GM18519 (cell line): ENCODE data around the gene NEU1.
"Not testable (repeated sequence)": the region's sequence is repeated elsewhere in the genome, so short reads cannot be mapped to it uniquely, and the experiment has no call there.

ENCODE experiments used
- ATAC-seq: cut with Tn5 transposase; IDR thresholded peaks from one replicate; pipeline ENCODE4 v1.9.1; 2021; ENCODE audit warnings: mild to moderate bottlenecking, moderate library complexity; ENCODE audit not compliant: unreplicated experiment, low FRiP score

NEU1 gene

DNA sequence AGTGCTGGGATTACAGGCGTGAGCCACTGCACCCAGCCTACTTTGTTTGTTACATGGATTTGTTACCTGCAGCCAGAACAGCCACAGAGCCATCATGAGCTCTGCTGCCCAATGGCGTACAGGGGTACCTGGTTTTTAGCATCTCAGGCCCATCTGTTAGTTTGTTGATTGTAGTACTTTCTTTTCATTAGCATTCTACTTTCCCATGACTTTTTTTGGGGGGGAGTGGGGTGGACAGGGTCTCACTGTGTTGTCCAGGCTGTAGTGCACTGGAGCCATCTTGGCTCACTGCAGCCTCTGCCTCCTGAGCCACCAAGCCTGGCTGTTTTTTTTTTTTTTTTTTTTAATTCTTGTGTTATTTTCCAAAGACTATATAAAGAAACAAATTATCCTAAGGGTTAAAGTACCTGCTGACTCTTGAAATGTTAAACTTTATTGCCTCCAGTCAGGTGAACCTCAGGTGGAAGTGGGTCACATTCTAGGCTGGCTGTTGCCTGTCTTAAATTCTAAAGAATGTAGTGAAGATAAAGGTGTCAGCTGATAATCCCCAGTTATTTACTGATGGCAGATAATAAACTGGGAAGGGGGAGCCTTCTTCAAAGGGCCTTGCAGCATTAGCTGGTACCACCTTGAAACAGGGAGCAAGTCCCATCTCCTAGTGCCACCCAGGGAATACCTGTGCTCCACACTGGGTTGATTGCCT is 15.2 kb downstream of the NEU1 start:
- ATAC-seq: no peak

DNA sequence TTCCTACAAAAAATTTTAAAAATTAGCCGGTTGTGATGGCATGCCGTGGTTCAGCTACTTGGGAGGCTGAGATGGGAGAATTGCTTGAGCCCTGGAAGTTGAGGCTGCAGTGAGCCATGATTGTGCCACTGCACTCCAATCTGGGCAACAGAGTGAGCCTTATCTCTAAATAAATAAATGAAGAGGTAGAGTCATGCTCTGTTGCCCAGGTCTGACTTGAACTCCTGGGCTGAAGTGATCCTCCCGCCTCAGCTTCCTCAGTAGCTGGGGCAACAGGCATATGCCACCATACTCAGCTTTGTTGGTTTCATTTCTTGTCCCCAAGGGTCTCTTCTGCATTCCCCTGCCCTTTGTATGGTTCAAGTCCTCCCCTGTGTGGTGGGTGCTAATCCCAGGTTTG is 18.1 kb downstream of the NEU1 start:
- ATAC-seq: no peak

DNA sequence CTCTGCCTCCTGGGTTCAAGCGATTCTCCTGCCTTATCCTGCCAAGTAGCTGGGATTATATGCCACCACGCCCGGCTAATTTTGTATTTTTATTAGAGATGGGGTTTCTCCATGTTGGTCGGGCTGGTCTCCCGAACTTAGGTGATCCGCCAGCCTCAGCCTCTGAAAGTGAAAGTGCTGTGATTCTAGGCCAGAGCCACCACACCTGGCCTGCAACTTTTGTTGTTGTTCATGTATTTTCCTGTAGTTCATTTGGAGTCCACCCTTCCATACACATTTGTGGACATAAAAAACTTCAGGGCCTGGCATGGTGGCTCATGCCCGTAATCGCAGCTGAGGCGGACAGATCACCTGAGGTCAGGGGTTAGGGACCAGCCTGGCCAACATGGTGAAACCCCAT is 20.6 kb downstream of the NEU1 start:
- ATAC-seq: no peak

DNA sequence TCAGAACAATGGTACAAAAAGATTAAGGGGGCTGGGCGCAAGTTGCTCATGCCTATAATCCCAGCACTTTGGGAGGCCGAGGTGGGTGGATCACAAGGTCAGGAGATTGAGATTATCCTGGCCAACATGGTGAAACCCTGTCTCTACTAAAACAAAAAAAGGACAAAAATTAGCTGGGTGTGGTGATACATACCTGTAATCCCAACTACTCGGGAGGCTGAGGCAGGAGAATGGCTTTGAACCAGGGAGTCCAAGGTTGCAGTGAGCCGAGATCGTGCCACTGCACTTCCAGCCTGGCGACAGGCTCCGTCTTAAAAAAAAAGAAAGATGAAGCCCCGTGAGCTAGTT is 22.9 kb downstream of the NEU1 start:
- ATAC-seq: not testable (repeated sequence)

DNA sequence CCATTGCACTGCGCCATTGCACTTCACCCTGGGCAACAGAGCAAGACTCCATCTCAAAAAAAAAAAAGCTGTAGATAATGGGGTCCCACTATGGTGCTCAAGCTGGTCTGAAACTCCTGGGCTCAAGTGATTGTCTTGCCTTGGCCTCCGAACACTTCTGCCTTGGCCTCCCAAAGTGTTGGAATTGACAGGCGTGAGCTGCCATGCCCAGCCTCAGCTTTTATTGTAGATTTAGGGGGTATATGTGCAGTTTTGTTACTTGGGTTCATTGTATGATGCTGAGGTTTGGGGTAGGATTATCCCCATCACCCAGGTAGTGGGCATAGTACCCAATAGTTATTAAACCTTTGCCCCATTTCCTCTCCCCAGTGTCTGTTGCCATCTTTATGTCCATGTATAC is 23.7 kb downstream of the NEU1 start:
- ATAC-seq: no peak

DNA sequence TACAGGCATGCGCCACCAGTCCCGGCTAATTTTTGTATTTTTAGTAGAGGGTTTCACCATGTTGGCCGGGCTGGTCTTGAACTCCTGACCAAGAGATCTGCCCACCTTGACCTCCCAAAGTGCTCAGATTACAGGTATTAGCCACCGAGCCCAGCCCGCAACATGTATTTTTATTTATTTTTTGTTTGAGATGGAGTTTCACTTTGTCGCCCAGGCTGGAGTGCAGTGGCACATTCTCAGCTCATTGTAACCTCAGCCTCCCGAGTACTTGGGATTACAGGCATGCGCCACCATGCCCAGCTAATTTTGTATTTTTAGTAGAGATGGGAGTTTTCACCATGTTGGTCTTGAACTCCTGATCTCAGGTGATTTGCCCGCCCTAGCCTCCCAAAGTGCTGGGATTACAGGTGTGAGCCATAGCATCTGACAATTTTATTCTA is 24.5 kb downstream of the NEU1 start:
- not testable (repeated sequence) for ATAC-seq

DNA sequence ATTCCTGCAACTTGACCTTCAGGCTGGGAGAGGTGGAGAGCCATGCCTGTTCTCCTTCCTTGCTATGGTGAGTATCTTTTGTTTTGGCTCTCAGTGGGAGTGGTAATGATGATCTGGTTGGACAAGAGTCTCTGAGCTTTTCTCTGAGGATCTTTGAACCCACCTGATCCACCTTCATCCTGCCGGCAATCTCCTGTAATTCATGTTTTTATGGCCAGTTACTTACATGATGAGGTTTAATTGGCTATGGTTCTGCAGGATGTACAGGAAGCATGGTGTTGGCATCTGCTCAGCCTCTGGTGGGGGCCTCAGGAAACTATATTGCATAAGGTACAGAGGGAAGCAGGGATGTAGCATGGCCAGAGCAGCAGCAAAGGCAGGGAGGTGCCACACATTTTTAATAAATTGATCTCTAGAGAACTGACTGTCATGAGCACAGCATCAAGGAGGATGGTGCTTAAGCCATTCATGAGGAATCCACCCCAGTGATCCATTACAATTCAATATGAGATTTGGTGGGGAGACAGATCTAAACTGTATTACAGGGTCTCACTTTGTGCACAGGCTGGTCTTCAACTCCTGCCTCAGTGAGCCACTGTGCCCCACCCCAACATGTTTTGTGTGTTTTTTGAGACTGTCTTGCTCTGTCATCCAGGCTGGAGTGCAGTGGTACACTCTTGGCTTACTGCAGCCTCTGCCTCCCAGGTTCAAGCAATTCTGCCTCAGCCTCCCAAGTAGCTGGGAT is 25.1 kb downstream of the NEU1 start:
- ATAC-seq: no peak

DNA sequence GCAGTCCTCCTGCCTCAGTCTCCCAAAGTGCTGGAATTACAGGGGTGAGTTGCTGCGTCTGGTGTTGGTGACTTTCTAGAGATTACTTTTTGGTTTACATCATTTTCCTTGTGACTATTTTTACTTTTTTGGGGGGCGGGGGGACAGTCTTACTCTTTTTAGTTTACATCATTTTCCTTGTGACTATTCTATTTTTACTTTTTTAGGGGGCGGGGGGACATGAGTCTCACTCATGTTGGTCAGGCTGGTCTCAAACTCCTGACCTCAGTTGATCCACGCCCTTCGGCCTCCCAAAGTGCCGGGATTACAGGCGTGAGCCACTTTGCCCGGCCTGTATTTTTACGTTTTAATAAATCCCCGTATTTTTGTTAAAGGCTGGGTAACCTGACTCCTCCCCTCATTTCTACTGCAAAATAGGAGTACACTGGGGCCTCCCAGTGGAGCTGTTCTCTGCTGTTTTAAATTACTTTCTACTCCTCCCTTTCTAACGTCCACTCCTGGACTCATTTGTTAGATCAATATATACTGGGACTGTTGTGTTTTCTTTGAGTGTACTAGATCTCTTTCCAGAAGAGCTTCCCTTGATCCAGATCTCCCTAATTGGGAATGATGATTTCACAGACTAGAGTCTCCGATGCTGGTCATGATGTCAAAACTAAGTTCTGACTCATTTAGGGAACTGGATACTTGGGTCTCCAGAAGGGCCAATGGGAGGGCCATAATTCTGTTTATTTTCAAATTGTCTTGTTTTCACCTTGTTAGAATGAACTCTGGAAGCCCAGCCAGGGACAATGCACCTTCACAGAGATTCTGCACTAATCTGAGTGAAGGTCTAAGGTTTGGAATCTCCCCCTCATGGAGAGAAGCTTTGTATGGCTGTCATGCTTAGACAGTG is 25.9 kb downstream of the NEU1 start:
- ATAC-seq: no peak

DNA sequence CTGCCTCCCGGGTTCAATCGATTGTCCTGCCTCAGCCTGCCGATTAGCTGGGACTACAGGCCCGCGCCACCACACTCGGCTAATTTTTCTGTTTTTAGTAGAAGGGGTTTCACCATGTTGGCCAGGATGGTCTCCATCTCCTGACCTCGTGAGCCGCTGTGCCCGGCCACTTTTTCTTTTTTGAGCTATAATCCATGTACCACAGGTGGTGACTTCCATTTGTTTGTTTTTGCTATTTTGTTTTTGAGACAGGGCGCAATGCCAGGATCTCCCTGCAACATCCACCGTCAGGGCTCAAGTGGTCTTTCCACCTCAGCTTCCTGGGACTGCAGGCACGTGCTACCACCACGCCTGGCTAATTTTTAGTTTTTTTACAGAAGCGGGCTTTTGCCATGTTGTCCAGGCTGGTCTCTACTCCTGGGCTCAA is 26.6 kb downstream of the NEU1 start:
- no peak for ATAC-seq

DNA sequence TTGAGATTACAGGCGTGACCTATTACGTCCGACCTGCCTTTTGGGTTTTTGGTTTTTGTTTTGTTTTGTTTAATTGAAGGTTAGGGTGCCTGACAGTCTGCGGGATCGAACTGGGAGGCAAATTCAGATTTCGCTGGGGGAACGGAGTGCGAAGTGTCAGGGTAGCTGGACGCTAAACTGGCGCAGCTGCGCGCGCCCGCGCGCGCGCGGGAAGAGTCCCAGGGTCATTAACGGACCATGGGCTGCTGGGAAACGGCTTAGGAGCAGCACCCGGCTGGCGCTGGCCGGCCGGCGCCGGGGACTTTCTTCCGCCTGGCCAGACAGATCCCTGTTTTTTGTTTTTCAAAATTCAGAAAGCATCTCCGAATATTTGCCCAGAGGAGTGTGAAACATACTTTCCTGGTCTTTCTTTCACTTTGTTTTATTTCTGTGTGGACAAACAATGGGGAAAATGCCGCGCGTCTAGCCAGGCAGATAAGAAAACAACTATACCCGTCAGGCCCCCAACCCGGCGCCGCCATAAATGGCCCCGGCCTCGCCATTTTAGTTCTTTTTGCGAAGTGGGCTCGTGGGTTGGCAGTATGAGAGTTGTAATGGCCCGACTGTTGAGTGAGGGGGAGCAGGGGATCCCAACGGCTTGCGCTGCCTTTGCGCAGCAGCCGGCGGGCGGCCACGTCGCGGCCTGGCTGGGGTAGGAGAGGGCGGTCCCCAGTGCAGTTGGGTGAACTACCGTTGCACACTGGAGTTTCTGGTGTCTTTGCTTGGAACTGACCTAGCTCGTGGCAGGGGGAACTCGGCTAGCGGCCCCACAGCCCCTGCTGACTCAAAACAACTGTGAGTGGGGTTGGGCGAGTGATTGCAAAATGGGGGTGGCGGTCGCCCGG is 28.0 kb downstream of the NEU1 start:
- no peak for ATAC-seq

DNA sequence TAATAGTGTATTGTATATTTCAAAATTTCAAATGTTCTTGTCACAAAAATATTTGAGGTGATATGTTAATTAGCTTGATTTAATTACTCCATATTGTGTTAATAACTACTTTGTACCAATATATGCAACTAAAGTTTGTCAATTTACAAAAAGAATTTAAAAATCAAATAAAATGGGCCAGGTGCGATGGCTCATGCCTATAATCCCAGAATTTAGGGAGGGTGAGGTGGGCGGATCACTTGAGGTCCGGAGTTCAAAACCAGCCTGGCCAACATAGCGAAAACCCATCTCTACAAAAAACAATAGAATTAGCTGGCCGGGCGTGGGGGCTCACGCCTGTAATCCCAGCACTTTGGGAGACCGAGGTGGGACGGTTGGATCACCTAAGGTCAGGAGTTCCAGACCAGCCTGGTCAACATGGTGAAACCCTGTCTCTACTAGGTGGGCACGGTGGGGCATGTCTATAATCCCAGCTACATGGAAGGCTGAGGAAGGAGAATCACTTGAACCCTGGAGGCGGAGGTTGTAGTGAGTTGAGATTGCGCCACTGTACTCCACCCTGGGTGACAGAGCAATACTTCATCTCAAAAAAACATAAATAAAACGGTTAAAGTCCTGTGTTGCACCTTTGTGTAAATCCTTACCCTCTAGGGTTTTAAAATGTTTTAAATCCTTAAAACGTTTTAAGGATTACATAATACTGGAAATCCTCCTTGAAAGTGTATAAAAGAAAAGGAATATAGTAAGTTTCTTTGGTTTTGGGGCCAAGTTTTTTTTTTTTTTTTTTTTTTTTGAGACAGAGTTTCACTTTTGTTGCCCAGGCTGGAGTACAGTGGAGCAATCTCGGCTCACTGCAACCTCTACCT is 31.0 kb downstream of the NEU1 start:
- ATAC-seq: no peak

DNA sequence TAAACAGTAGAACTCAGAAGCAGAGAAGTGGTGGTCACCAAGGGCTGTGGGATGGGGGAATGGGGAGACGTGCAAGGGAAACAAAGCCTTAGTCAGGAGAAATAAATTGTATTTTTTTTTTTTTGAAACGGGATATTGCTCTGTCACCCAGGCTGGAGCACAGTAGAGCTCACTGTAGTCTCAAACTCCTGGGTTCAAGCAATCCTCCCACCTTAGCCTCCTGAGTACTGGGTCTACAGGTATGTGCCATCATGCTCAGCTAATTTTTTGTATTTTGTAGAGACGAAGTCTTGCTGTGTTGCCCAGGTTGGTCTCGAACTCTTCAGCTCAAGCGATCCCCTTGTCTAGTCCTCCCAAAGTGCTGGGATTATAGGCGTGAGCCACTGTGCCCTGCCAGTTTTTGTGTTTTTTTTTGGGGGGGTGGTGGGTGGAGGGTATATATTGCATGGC is 31.7 kb downstream of the NEU1 start:
- no peak for ATAC-seq

DNA sequence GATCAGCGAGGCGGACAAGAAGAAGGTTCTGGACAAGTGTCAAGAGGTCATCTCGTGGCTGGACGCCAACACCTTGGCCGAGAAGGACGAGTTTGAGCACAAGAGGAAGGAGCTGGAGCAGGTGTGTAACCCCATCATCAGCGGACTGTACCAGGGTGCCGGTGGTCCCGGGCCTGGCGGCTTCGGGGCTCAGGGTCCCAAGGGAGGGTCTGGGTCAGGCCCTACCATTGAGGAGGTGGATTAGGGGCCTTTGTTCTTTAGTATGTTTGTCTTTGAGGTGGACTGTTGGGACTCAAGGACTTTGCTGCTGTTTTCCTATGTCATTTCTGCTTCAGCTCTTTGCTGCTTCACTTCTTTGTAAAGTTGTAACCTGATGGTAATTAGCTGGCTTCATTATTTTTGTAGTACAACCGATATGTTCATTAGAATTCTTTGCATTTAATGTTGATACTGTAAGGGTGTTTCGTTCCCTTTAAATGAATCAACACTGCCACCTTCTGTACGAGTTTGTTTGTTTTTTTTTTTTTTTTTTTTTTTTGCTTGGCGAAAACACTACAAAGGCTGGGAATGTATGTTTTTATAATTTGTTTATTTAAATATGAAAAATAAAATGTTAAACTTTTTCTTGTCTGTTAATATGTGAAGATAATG is 32.9 kb downstream of the NEU1 start:
- no peak for ATAC-seq

DNA sequence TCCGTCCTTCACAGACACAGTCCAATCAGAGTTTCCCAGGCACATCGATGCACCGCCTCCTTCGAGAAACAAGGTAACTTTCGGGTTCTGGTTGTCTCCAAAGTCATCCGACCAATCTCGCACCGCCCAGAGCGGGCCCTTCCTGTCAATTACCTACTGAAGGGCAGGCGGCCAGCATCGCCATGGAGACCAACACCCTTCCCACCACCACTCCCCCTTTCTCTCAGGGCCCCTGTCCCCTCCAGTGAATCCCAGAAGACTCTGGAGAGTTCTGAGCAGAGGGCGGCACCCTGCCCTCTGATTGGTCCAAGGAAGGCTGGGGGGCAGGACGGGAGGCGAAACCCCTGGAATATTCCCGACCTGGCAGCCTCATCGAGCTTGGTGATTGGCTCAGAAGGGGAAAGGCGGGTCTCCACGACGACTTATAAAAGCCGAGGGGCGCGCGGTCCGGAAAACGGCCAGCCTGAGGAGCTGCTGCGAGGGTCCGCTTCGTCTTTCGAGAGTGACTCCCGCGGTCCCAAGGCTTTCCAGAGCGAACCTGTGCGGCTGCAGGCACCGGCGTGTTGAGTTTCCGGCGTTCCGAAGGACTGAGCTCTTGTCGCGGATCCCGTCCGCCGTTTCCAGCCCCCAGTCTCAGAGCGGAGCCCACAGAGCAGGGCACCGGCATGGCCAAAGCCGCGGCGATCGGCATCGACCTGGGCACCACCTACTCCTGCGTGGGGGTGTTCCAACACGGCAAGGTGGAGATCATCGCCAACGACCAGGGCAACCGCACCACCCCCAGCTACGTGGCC is 35.1 kb downstream of the NEU1 start, which contains the start of gene HSPA1B:
HSPA1B (plus strand) TSS at position 453 of the 794 bp plus-strand sequence; CDS start at position 666, 213 bp downstream.
- peak; percentile 46 for ATAC-seq

DNA sequence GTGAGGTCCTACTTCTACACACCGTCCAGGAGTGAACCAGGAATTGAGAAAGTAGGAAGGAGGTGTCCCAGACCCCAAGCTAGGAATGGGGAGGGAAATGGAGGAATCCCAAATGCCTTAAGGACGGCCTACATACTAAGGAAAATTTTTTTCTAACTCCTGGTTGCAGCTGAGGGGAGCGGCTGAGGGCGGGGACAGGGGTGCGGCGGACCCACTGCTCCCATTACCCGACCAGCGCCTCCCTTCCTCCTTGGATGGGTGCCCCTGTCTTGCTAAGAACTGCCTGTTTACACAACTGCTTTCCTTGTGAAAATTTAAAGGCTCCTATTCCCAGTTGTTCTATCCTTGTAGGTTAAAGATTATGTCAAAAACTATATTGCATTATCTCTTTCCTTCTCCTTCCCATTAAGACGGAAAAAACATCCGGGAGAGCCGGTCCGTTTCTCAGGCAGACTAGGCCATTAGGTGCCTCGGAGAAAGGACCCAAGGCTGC is 35.8 kb downstream of the NEU1 start:
- ATAC-seq: no peak

DNA sequence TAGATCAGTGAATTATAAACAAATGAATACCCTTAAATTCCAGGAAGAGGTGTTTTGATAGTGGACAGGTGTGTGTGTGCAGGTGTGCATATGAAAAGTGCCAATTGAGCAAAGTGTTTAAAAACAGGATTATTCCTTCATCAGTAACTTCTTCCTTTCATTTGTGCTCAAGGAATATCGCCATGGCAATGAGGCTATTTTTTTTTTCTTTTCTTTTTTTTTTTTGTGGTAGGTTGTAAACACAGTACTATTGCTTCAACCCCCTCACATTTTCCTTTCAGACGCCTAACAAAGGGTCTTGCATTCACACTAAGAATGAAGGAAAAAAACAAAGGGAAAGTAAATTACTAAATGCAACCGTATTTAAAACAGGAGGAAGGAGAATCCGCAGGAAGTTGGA is 37.1 kb downstream of the NEU1 start:
- ATAC-seq: no peak

DNA sequence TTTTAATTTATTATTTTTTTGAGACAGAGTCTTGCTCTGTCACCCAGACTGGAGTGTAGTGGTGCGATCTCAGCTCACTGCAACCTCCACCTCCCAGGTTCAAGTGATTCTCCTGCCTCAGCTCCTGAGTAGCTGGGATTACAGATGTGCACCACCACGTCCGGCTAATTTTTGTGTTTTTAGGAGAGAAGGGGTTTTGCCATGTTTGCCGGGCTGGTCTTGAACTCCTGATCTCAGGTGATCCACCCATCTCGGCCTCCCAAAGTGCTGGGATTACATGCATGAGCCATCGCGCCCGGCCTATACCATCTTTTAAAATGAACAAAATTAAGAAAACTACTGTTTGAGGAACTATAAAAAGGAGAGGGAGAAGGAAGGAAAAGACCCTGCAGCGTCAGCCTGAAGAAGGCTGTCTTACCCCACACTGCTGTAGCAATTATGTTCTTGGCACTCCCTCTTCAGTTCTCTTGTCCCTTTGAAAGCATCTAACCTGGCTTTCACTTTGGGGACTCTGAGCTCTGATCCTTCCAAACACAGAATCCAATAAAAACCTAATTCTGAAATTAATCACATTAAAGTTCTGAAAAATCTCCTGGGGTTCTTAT is 38.9 kb downstream of the NEU1 start:
- not testable (repeated sequence) for ATAC-seq
